HG02852 (cell line): ENCODE measurements around the gene TSPAN18.
A peak's percentile ranks its signal among the peaks of the same experiment; 100 is the strongest.

Experiments used
- ATAC-seq: cut with Tn5 transposase; IDR thresholded peaks from one replicate; pipeline ENCODE4 v1.9.1; 2021; ENCODE audit warnings: mild to moderate bottlenecking, moderate library complexity; ENCODE audit not compliant: unreplicated experiment

Gene TSPAN18

GRCh38 chr11:44837661-44838060 lies 110.9 kb downstream of the TSPAN18 start:
- no peak for ATAC-seq

GRCh38 chr11:44839458-44840084 lies 112.8 kb downstream of the TSPAN18 start:
- ATAC-seq: no peak

GRCh38 chr11:44840085-44840478 lies 113.3 kb downstream of the TSPAN18 start:
- ATAC-seq: no peak

DNA sequence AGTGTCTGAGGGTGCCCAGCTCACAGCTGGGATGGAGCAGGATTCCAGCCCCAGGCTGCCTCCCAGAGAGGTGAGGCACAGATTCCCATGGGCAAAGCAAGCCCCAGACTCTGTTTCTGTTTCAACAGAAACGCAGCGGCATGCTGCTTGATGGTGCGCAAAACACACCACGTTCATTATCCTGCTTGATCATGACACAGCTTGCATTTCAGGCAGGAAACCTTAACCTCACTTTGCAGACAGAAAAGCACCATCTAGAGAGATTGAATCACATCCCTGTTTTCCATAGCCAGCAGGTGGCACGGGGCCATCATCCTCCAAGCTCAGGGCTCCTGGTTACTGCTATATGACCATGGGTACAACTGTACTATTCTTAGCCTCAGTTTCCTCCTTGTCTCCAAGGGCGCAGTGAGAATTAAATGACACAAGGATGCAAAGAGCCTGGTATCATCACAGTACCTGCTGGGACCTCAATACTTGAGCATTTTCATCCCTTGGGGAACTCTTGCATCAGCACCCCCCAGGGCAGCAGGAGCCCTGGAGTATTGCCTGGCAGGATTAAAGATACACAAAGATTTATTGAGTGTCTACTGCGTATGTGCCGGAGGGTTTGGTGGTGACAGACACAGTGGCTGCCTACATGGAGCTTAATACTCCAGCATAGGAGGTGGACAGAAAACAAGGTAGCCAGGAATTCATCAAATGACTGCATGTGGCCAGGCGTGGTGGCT lies 113.9 kb downstream of the TSPAN18 start:
- ATAC-seq: no peak

GRCh38 chr11:44842220-44842619 lies 115.5 kb downstream of the TSPAN18 start:
- ATAC-seq: no peak

- ATAC-seq: no peak
Observed at GRCh38 chr11:44846852-44847251, 120.1 kb downstream of the TSPAN18 start.

GRCh38 chr11:44847316-44847715 lies 120.6 kb downstream of the TSPAN18 start:
- no peak for ATAC-seq

- ATAC-seq: no peak
Observed at GRCh38 chr11:44848203-44848962, 121.6 kb downstream of the TSPAN18 start.

GRCh38 chr11:44848963-44849350 lies 122.2 kb downstream of the TSPAN18 start:
- no peak for ATAC-seq

DNA sequence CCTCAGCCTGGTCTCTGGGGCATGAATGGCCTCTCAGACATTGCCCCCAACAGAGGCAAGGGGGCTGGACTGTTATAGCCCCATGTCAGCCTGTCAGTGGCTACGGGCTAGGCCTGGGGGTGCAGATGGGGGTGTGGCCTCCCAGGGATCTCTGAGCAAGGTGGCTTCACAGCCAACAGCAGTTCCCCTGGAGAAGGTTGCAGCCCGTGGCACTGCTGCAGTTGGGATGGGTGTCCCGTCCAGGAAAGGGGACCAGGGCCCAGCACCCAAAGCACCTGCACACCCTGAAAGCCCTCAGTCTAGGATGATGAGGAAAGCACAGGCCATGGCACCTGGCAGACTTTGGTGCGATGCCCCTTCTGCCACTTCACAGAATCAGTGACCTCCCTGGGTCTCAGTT lies 122.7 kb downstream of the TSPAN18 start:
- no peak for ATAC-seq

DNA sequence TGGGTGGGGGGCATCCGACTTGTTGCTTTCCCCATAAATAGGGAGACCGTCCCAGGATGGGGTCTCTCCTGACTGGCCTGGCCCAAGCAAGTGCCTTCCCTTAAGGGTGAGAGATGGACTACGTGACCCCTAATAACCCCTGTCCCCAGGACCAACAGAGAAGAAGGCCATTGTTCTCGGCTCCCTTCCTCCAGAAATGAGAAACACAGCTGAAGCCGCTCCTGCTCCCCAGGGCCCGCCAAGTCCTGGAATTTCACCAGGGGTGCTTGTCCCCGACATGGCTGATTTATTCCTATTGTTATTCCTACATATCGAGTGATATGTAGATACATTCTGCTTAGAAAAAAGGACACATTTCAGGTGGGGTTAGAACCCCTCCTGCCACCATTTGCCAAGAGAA lies 123.2 kb downstream of the TSPAN18 start:
- ATAC-seq: no peak

- no peak for ATAC-seq
Observed at GRCh38 chr11:44851496-44851895, 124.7 kb downstream of the TSPAN18 start.

DNA sequence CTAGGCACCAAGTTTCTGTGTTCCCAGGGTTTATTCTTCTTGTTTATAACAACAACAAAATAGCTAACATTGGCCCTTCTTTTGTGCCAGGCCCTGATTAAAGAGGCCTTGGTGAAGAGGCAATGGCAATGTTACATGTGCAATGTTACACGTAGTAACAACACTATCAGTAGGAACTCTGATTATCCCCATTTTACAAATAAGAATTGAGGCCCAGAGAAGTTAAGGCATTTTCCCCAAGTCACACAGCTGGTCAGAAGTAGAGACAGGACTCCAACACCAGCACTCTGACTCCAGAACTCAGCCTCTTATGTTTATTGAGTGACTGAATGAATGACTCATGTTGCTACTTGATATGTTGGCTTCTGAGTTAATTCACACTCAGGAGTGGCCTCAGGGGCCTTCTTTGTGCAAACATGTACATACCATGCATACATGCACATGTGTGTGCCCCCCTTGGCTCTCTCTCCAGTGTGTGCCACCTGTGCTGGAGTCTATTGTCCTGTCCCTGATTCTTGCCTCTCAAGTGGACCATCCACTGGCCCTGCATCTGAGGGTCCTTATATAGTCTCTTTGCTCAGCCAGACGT lies 125.5 kb downstream of the TSPAN18 start:
- no peak for ATAC-seq

DNA sequence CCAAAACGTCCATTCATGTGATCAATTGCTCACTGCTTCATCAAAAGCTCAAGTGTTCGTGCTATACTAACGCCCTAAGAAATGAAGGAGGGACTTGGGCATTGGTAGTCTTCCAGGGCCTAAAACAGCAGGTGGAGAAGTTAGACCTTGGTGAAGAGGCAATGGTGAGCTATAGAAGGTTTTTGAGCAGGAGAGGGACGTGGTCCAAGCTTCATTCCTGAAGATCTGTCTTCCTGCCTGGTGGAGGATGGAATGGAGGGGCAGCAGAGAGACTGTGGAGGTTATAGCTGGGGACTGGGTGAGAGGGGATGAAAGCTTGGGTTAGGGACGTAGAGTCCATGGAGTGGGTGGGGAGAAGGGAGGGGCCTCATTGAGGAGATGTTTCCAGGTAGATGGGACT lies 126.2 kb downstream of the TSPAN18 start:
- no peak for ATAC-seq

- ATAC-seq: no peak
Observed at GRCh38 chr11:44853666-44854065, 126.9 kb downstream of the TSPAN18 start.

- no peak for ATAC-seq
Observed at GRCh38 chr11:44854086-44854485, 127.3 kb downstream of the TSPAN18 start.

DNA sequence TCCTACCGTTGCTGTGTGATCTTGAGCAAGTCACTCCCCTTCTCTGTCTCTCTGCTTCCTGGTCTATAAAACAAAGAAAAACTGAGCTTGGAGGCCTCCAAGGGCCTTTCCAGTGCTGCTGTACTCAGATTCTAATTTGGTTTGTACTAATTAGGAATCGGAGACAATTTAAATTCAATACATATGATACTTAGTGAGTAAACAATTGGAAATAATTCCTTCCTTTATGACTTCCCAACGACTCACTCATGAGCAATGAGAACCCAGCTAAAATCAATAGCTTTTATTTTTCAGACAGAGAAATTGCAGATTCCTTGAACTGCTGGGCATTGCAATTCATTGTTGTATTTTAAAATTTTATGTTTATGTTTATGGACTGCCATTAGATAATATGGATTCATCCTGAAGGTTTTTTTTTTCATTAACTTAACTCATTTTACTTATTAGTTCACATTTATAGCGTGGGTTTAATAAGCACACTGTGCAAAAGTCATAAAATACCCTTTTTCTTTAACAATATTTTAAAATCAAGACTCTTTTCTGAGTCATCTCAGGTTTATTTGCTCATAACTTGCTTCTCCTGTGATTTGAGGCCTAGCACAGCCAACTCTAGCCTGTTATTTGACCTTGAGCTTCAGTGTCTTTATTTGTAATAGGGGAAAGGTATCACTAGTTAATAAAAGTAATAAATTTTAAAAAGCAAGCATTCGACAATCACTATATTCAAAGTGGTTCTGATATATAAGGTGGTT lies 128.2 kb downstream of the TSPAN18 start:
- no peak for ATAC-seq

- ATAC-seq: peak; percentile 52
Observed at GRCh38 chr11:44855493-44855849, 128.7 kb downstream of the TSPAN18 start.

DNA sequence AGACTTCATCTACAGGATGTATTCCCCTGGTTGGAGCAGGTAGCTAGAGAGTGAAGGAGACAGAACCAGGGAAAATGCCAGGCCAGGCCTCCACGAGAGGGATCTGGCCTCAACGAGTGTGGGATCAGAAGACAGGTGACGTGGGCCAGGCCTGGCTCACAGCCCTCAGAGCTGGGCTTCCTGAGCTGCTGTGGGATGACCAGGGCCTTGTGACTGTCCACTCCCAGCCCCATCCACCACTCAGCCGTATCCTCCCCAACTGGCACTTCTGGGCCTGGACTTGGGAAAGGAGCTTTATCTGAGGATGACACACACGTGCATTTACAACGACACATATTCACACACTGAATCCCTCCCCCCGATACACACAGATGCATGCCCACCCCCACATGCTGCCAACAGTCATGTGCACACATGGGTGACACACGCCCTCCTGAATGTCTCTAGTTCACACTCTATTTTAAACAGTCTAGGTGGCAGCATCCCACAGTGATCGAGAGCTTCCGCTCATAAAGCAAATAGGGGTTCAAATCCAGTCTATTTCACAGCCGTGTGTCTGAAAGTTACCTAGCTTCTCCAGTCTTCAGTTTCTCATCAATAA lies 130.8 kb downstream of the TSPAN18 start:
- ATAC-seq: no peak

DNA sequence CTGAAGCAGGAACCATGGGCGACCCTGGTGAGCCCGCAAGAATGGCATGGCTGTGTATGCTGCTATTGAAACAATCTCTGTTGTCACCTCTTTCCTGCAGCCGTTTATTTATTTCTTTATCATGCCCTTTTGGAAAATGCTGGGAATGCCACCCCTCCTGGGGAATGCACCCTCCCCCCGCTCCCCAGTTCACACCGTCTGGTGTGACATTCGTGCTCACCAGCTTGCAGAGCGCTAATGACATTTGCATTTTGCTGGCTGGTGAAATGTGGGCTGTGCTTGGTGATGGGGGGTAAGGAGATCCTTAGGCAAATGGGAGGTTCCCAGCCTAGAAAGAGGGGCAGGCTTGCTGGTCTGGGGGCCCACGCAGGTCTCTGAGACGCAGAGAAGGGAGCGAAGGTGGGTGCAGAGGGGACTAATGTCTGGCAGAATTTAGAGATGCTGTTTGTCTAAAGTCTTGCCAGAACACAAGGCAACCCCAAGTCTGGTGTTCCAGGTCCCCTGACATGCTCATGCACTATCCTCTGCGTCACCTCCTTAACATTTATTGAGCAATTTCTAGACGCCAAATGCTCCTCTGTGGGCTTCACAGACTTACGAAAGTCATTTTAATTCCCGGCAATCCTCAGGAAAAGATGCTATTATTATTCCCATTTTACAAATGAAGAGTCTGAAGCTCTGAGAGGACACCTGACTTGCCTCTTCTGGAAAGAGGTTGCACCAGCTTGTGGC lies 132.2 kb downstream of the TSPAN18 start:
- ATAC-seq: no peak
